Frontal cortex (tissue), 4 donors: ENCODE results near the gene MTHFR. TPM values are rescaled to one million over a fixed set of nuclear protein-coding genes. Genes with fewer than 3 reads are reported as not detected.
"Not testable (repeated sequence)": the region's sequence is repeated elsewhere in the genome, so short reads cannot be mapped to it uniquely, and the experiment has no call there.

ENCODE experiments used
- DNase-seq, 2 donors: peaks; one replicate each; pipeline ENCODE4 v3.0.0; 2012; ENCODE audit warnings: low spot score in 2 of 2
- FAIRE-seq: peaks from 2 replicates; lab custom pipeline; 2012; peaks lifted over from hg19 to GRCh38; lab: Jason Lieb, UNC
- total RNA-seq: library from RNA; depleted of rRNA; stranded (reverse); fragments of >200 nt; gene quantifications from one replicate; pipeline ENCODE4 v1.2.3, GENCODE V29; 2014
- donor health status: control.
- donor health status: control.
- donor health status: control.

The MTHFR gene
- total RNA-seq, 1 donor from 2014 or later: 24.5 TPM

- FAIRE-seq (no peak), DNase-seq (no peak)
These were observed 29.9 kb upstream of the MTHFR start for GRCh38 chr1:11835441-11836225.

- no peak for FAIRE-seq
These were observed 28.1 kb upstream of the MTHFR start for GRCh38 chr1:11833900-11834299.

GRCh38 chr1:11833497-11833896, 27.7 kb upstream of the MTHFR start:
- FAIRE-seq (no peak), DNase-seq (no peak)

More at GRCh38 chr1:11833900-11834299, 28.1 kb upstream of the MTHFR start:
- DNase-seq: no peak

GRCh38 chr1:11831945-11832725, 26.4 kb upstream of the MTHFR start:
- DNase-seq (no peak), FAIRE-seq (no peak)

GRCh38 chr1:11828511-11828910, 22.7 kb upstream of the MTHFR start:
- FAIRE-seq: no peak
- DNase-seq: no peak

- FAIRE-seq (no peak), DNase-seq (no peak)
These were observed 21.2 kb upstream of the MTHFR start for GRCh38 chr1:11826946-11827345.

- DNase-seq (no peak), FAIRE-seq (no peak)
These were observed 19.4 kb upstream of the MTHFR start for GRCh38 chr1:11825131-11825530.

GRCh38 chr1:11823366-11824137, 17.8 kb upstream of the MTHFR start:
- FAIRE-seq: no peak

GRCh38 chr1:11822091-11822490, 16.3 kb upstream of the MTHFR start:
- no peak for FAIRE-seq
- DNase-seq: no peak

More at GRCh38 chr1:11823366-11824137, 17.8 kb upstream of the MTHFR start:
- DNase-seq: no peak

GRCh38 chr1:11817192-11817591, 11.4 kb upstream of the MTHFR start:
- DNase-seq (no peak), FAIRE-seq (no peak)

GRCh38 chr1:11813021-11813420, 7.3 kb upstream of the MTHFR start:
- DNase-seq: no peak
- no peak for FAIRE-seq

- DNase-seq (no peak), FAIRE-seq (no peak)
These were observed 1.4 kb upstream of the MTHFR start for GRCh38 chr1:11807133-11807532.

GRCh38 chr1:11806307-11806936, 658 bp upstream of the MTHFR start:
- DNase-seq: no peak
- FAIRE-seq: no peak

- no peak for FAIRE-seq
- DNase-seq: no peak
These were observed 920 bp downstream of the MTHFR start for GRCh38 chr1:11804666-11805421.

- not testable (repeated sequence) for DNase-seq, FAIRE-seq
These were observed 1.7 kb downstream of the MTHFR start for GRCh38 chr1:11803924-11804665.

- no peak for FAIRE-seq
These were observed 2.5 kb downstream of the MTHFR start for GRCh38 chr1:11802973-11803885.

GRCh38 chr1:11802616-11802972, 3.2 kb downstream of the MTHFR start:
- no peak for DNase-seq
- FAIRE-seq: no peak

More at GRCh38 chr1:11802973-11803885, 2.5 kb downstream of the MTHFR start:
- peak in 1 of 2 donors; percentile 66 for DNase-seq
